Kidney glomerular epithelial cell (primary cell): ENCODE measurements around the gene MEIS2.

Source experiments
- DNase-seq: peaks from one replicate; lab custom pipeline; 2025; lab: John Stamatoyannopoulos, UW

MEIS2 gene

GRCh38 chr15:36899696-36900095, 200.7 kb downstream of the MEIS2 start:
- DNase-seq = no peak

GRCh38 chr15:36898536-36899126, 201.7 kb downstream of the MEIS2 start:
- no peak for DNase-seq

GRCh38 chr15:36897834-36898233, 202.5 kb downstream of the MEIS2 start:
- no peak for DNase-seq

GRCh38 chr15:36896949-36897348, 203.4 kb downstream of the MEIS2 start:
- DNase-seq = no peak

- DNase-seq = no peak
These were observed 206.3 kb downstream of the MEIS2 start for GRCh38 chr15:36894075-36894474.

GRCh38 chr15:36893276-36893675, 207.1 kb downstream of the MEIS2 start:
- DNase-seq = no peak

GRCh38 chr15:36888011-36888992, 212.0 kb downstream of the MEIS2 start:
- DNase-seq = no peak

GRCh38 chr15:36887214-36887961, 213.0 kb downstream of the MEIS2 start:
- DNase-seq = no peak

GRCh38 chr15:36886701-36887100, 213.6 kb downstream of the MEIS2 start:
- DNase-seq = no peak

- no peak for DNase-seq
These were observed 214.2 kb downstream of the MEIS2 start for GRCh38 chr15:36886191-36886590.

GRCh38 chr15:36885771-36886170, 214.6 kb downstream of the MEIS2 start:
- DNase-seq = no peak

- DNase-seq = no peak
These were observed 215.3 kb downstream of the MEIS2 start for GRCh38 chr15:36884936-36885635.

GRCh38 chr15:36884518-36884875, 215.9 kb downstream of the MEIS2 start:
- no peak for DNase-seq

GRCh38 chr15:36883713-36884517, 216.4 kb downstream of the MEIS2 start:
- peak; percentile 75 for DNase-seq

- DNase-seq = no peak
These were observed 217.7 kb downstream of the MEIS2 start for GRCh38 chr15:36882487-36883131.

- no peak for DNase-seq
These were observed 218.3 kb downstream of the MEIS2 start for GRCh38 chr15:36882056-36882455.

GRCh38 chr15:36881516-36881915, 218.8 kb downstream of the MEIS2 start:
- no peak for DNase-seq

- DNase-seq = no peak
These were observed 219.4 kb downstream of the MEIS2 start for GRCh38 chr15:36880913-36881460.

GRCh38 chr15:36880224-36880912, 220.0 kb downstream of the MEIS2 start:
- DNase-seq = no peak
